ENCODE data around the gene PIKFYVE.

- no peak for TF ChIP-seq POLR2A (IDR thresholded peaks at IDR 0.05)
- no peak for TF ChIP-seq CTCF (IDR thresholded peaks at IDR 0.05)
These were observed 21.6 kb upstream of the PIKFYVE start for GRCh38 chr2:208244422-208244821.
